Liver (tissue), 9 donors: Measurements from ENCODE around the gene ENTHD1. TPM values are rescaled to one million over a fixed set of nuclear protein-coding genes. Genes with fewer than 3 reads are reported as not detected.

Experiments
- DNase-seq: peaks from one replicate; pipeline ENCODE4 v3.0.0-alpha.2; 2017; ENCODE audit warnings: low spot score
- H3K27ac ChIP-seq, 2 donors: one replicate each; pipeline ENCODE4 v1.7.0; 2013; ENCODE audit warnings: inconsistent platforms in 2 of 2, low read length in 2 of 2, control low read depth in 1 of 2, low read depth in 1 of 2, mild to moderate bottlenecking in 1 of 2
- H3K27me3 ChIP-seq, 4 donors: one replicate each; pipeline versions ENCODE4 v1.6.1 to v1.7.0; 2013; ENCODE audit warnings: low read length in 3 of 4, inconsistent platforms in 1 of 4, mild to moderate bottlenecking in 1 of 4, moderate library complexity in 1 of 4; ENCODE audit not compliant: control insufficient read depth in 4 of 4, insufficient read depth in 4 of 4
- H3K36me3 ChIP-seq, 4 donors: one replicate each; pipeline versions ENCODE4 v1.6.1 to v1.7.0; 2013; ENCODE audit warnings: low read length in 3 of 4, mild to moderate bottlenecking in 3 of 4, low read depth in 1 of 4, moderate library complexity in 1 of 4; ENCODE audit not compliant: control insufficient read depth in 4 of 4, insufficient read depth in 3 of 4
- H3K4me1 ChIP-seq, 4 donors: one replicate each; pipeline versions ENCODE4 v1.6.1 to v1.7.0; 2013; ENCODE audit warnings: low read length in 3 of 4, mild to moderate bottlenecking in 3 of 4, moderate library complexity in 1 of 4; ENCODE audit not compliant: control insufficient read depth in 4 of 4, insufficient read depth in 4 of 4
- H3K4me3 ChIP-seq, 3 donors: one replicate each; pipeline versions ENCODE4 v1.6.1 to v1.7.0; 2013; ENCODE audit warnings: low read length in 3 of 3, control low read depth in 1 of 3, low read depth in 1 of 3, mild to moderate bottlenecking in 1 of 3
- H3K9ac ChIP-seq, 2 donors: one replicate each; pipeline ENCODE4 v1.7.0; 2013; ENCODE audit warnings: low read length in 2 of 2, mild to moderate bottlenecking in 2 of 2, moderate library complexity in 2 of 2, control low read depth in 1 of 2, low read depth in 1 of 2
- H3K9me3 ChIP-seq, 4 donors: one replicate each; pipeline versions ENCODE4 v1.6.1 to v1.7.0; 2013; ENCODE audit warnings: low read length in 3 of 4; ENCODE audit not compliant: control insufficient read depth in 4 of 4
- CTCF ChIP-seq: fragments of 150-350 bp; IDR thresholded peaks from 2 replicates; pipeline ENCODE4 v1.5.1; 2017; ENCODE audit warnings: improper control_type of control experiment, low read depth, low read length; ENCODE audit not compliant: missing input control
- FOXA1 ChIP-seq: IDR thresholded peaks from 2 replicates; pipeline ENCODE4 v1.6.1; 2016; ENCODE audit warnings: antibody characterized with exemption
- FOXA2 ChIP-seq: IDR thresholded peaks from 2 replicates; pipeline ENCODE4 v1.6.1; 2016; ENCODE audit warnings: antibody characterized with exemption
- GABPA ChIP-seq, 2 donors: IDR thresholded peaks in 1 of 2; conservative IDR thresholded peaks in 1 of 2; 2 replicates each; pipeline ENCODE4 v1.6.1; 2016; ENCODE audit warnings: antibody characterized with exemption in 2 of 2, mild to moderate bottlenecking in 1 of 2, moderate library complexity in 1 of 2
- HNF4A ChIP-seq, 2 donors: conservative IDR thresholded peaks; 2 replicates each; pipeline ENCODE4 v1.6.1; 2016; ENCODE audit warnings: antibody characterized with exemption in 2 of 2, mild to moderate bottlenecking in 2 of 2
- HNF4G ChIP-seq: IDR thresholded peaks from 2 replicates; pipeline ENCODE4 v1.6.1; 2016; ENCODE audit warnings: antibody characterized with exemption
- NR2F2 ChIP-seq: IDR thresholded peaks from 2 replicates; pipeline ENCODE4 v1.6.1; 2016; ENCODE audit warnings: antibody characterized with exemption
- RAD21 ChIP-seq, 2 donors: IDR thresholded peaks; 2 replicates each; pipeline ENCODE4 v1.6.1; 2016; ENCODE audit warnings: antibody characterized with exemption in 2 of 2, mild to moderate bottlenecking in 2 of 2
- RXRA ChIP-seq, 2 donors: IDR thresholded peaks; 2 replicates each; pipeline ENCODE4 v1.6.1; 2017 to 2018; ENCODE audit warnings: antibody characterized with exemption in 2 of 2, mild to moderate bottlenecking in 1 of 2
- SP1 ChIP-seq: IDR thresholded peaks from 2 replicates; pipeline ENCODE4 v1.6.1; 2018; ENCODE audit warnings: antibody characterized with exemption, mild to moderate bottlenecking
- TAF1 ChIP-seq: conservative IDR thresholded peaks from 2 replicates; pipeline ENCODE4 v1.6.1; 2016; ENCODE audit warnings: antibody characterized with exemption, mild to moderate bottlenecking
- WGBS: extraction: QIAGEN DNeasy Blood & Tissue Kit; methylation state at CpG from one replicate; pipeline ENCODE4 v1.1.7; 2013; 5-methylcytosine and 5-hydroxymethylcytosine counted together
- polyA plus RNA-seq, 2 donors: library from polyadenylated mRNA; stranded (reverse) in 1 of 2; unstranded in 1 of 2; fragments of 200-250 nt in 1 of 2; fragments of >200 nt in 1 of 2; fragmentation: Nextera tagmentation in 1 of 2; extraction: Ambion mirVana in 1 of 2; gene quantifications; one replicate each; pipeline versions ENCODE4 v1.2.1 to v1.2.3, GENCODE V29; 2013 to 2015
- total RNA-seq, 2 donors: library from RNA; depleted of rRNA; stranded (reverse); fragments of >200 nt; gene quantifications; one replicate each; pipeline ENCODE4 v1.2.3, GENCODE V29; 2014
- TF ChIP-seq, protein P1 (sequence below): IDR thresholded peaks from 2 replicates; pipeline ENCODE4 v1.6.1; 2016; ENCODE audit warnings: antibody characterized with exemption
- TF ChIP-seq, protein P2 (sequence below): IDR thresholded peaks from 2 replicates; pipeline ENCODE4 v1.6.1; 2016; ENCODE audit warnings: antibody characterized with exemption
- TF ChIP-seq, protein P3 (sequence below): IDR thresholded peaks from 2 replicates; pipeline ENCODE4 v1.6.1; 2016; ENCODE audit warnings: antibody characterized with exemption
- donor health status: healthy.
- donor health status: healthy.
- donor health status: healthy.
- donor health status: healthy.
- donor health status: healthy.

Gene ENTHD1
- total and polyA plus RNA-seq, 4 donors = not detected

- TF ChIP-seq CTCF (no peak), RAD21 (IDR thresholded peaks at IDR 0.05) (no peak), GABPA (IDR thresholded peaks at IDR 0.05 in 1 of 2, conservative IDR thresholded peaks at IDR 0.05 in 1 of 2) (no peak), HNF4G (no peak)
Measured at GRCh38 chr22:39715778-39716495, 177.6 kb downstream of the ENTHD1 start (continued).

GRCh38 chr22:39714321-39714720 lies 179.2 kb downstream of the ENTHD1 start:
- WGBS = 91% methylated on average over 8 of the region's 8 CpGs

More at GRCh38 chr22:39714321-39714720, 179.2 kb downstream of the ENTHD1 start:
- no peak overlapping the region for H3K9ac ChIP-seq
- TF ChIP-seq CTCF = no peak
- TF ChIP-seq, protein P1, sequence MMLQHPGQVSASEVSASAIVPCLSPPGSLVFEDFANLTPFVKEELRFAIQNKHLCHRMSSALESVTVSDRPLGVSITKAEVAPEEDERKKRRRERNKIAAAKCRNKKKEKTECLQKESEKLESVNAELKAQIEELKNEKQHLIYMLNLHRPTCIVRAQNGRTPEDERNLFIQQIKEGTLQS = no peak
- no peak for TF ChIP-seq HNF4G
- no peak for TF ChIP-seq HNF4A (conservative IDR thresholded peaks at IDR 0.05)
- TF ChIP-seq TAF1 = no peak
- TF ChIP-seq, protein P2, sequence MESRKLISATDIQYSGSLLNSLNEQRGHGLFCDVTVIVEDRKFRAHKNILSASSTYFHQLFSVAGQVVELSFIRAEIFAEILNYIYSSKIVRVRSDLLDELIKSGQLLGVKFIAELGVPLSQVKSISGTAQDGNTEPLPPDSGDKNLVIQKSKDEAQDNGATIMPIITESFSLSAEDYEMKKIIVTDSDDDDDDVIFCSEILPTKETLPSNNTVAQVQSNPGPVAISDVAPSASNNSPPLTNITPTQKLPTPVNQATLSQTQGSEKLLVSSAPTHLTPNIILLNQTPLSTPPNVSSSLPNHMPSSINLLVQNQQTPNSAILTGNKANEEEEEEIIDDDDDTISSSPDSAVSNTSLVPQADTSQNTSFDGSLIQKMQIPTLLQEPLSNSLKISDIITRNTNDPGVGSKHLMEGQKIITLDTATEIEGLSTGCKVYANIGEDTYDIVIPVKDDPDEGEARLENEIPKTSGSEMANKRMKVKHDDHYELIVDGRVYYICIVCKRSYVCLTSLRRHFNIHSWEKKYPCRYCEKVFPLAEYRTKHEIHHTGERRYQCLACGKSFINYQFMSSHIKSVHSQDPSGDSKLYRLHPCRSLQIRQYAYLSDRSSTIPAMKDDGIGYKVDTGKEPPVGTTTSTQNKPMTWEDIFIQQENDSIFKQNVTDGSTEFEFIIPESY = no peak
- TF ChIP-seq FOXA1 = no peak
- no peak for TF ChIP-seq RXRA (IDR thresholded peaks at IDR 0.05)
- no peak for TF ChIP-seq FOXA2
- no peak for TF ChIP-seq GABPA (IDR thresholded peaks at IDR 0.05 in 1 of 2, conservative IDR thresholded peaks at IDR 0.05 in 1 of 2)
- TF ChIP-seq, protein P3, sequence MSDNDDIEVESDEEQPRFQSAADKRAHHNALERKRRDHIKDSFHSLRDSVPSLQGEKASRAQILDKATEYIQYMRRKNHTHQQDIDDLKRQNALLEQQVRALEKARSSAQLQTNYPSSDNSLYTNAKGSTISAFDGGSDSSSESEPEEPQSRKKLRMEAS = no peak
- no peak for TF ChIP-seq SP1
- no peak for TF ChIP-seq NR2F2
- H3K9me3 ChIP-seq = no peaks in the 10 kb centered on the region
- peaks cover 0 to 2% (median 0%) of the 10 kb centered on the region in 4 donors for H3K27me3 ChIP-seq
- H3K36me3 ChIP-seq = no peaks in the 10 kb centered on the region
- no peak overlapping the region for H3K27ac ChIP-seq
- no peak overlapping the region for H3K4me3 ChIP-seq
- no peaks in the 10 kb centered on the region for H3K4me1 ChIP-seq
- no peak for DNase-seq
